RPMI7951 (cell line): ENCODE results near the gene MAGI1. TPM values are rescaled to one million over a fixed set of nuclear protein-coding genes. Genes with fewer than 3 reads are reported as not detected.
A peak's percentile ranks its signal among the peaks of the same experiment; 100 is the strongest.
"Not testable (repeated sequence)": the region's sequence is repeated elsewhere in the genome, so short reads cannot be mapped to it uniquely, and the experiment has no call there.

Experiments used
- DNase-seq: peaks from one replicate; pipeline ENCODE4 v3.0.0-alpha.2; 2012; ENCODE audit warnings: low read depth
- total RNA-seq: library from RNA; depleted of rRNA; stranded (reverse); fragments of >200 nt; shearing (Covaris generic); gene quantifications from 2 replicates; pipeline ENCODE4 v1.2.3, GENCODE V29; 2014

The MAGI1 gene
- total RNA-seq, 1 experiment from 2014 or later, result 4.1 TPM

GRCh38 chr3:65758438-65758837 is 280.3 kb downstream of the MAGI1 start:
- DNase-seq, result no peak

GRCh38 chr3:65752636-65753035 is 286.1 kb downstream of the MAGI1 start:
- no peak for DNase-seq

- DNase-seq, result peak; percentile 39
These were observed 287.5 kb downstream of the MAGI1 start for GRCh38 chr3:65751123-65751700.

GRCh38 chr3:65749066-65749465 is 289.7 kb downstream of the MAGI1 start:
- no peak for DNase-seq

GRCh38 chr3:65748326-65748725 is 290.4 kb downstream of the MAGI1 start:
- DNase-seq, result no peak

GRCh38 chr3:65746848-65747247 is 291.9 kb downstream of the MAGI1 start:
- DNase-seq, result no peak

- DNase-seq, result no peak
These were observed 293.4 kb downstream of the MAGI1 start for GRCh38 chr3:65745306-65745705.

- no peak for DNase-seq
These were observed 295.8 kb downstream of the MAGI1 start for GRCh38 chr3:65742914-65743313.

- DNase-seq, result no peak
These were observed 297.2 kb downstream of the MAGI1 start for GRCh38 chr3:65741540-65741939.

- DNase-seq, result no peak
These were observed 298.7 kb downstream of the MAGI1 start for GRCh38 chr3:65739901-65740541.

- no peak for DNase-seq
These were observed 303.9 kb downstream of the MAGI1 start for GRCh38 chr3:65734792-65735191.

GRCh38 chr3:65734382-65734781 is 304.3 kb downstream of the MAGI1 start:
- DNase-seq, result no peak

- no peak for DNase-seq
These were observed 305.3 kb downstream of the MAGI1 start for GRCh38 chr3:65733459-65733858.

- peak; percentile 64 for DNase-seq
These were observed 306.4 kb downstream of the MAGI1 start for GRCh38 chr3:65732051-65732935.

- no peak for DNase-seq
These were observed 308.3 kb downstream of the MAGI1 start for GRCh38 chr3:65730449-65730848.

GRCh38 chr3:65729973-65730372 is 308.7 kb downstream of the MAGI1 start:
- DNase-seq, result no peak

- peak; percentile 35 for DNase-seq
These were observed 309.2 kb downstream of the MAGI1 start for GRCh38 chr3:65729555-65729954.

GRCh38 chr3:65728138-65728537 is 310.6 kb downstream of the MAGI1 start:
- DNase-seq, result no peak

GRCh38 chr3:65723985-65724384 is 314.7 kb downstream of the MAGI1 start:
- no peak for DNase-seq

- DNase-seq, result no peak
These were observed 315.7 kb downstream of the MAGI1 start for GRCh38 chr3:65723011-65723410.

- DNase-seq, result no peak
These were observed 317.6 kb downstream of the MAGI1 start for GRCh38 chr3:65720989-65721737.

- DNase-seq, result not testable (repeated sequence)
These were observed 319.1 kb downstream of the MAGI1 start for GRCh38 chr3:65719639-65720038.
